Lung (tissue), 12 donors: ENCODE measurements around the gene SLC41A1. TPM values are rescaled to one million over a fixed set of nuclear protein-coding genes. Genes with fewer than 3 reads are reported as not detected.
A peak's percentile ranks its signal among the peaks of the same experiment; 100 is the strongest.

Experiments used
- ATAC-seq: fragments of 200-7000 bp; cut with Tn5 transposase; one replicate; pipeline ENCODE4 v1.9.1; 2020; ENCODE audit warnings: moderate number of reproducible peaks; ENCODE audit not compliant: insufficient read depth, low FRiP score
- DNase-seq, 3 donors: peaks; one replicate each; pipeline ENCODE4 v3.0.0-alpha.2; 2013 to 2017
- H3K27ac ChIP-seq, 2 donors: one replicate each; pipeline ENCODE4 v1.5.1; 2013; ENCODE audit warnings: mild to moderate bottlenecking in 2 of 2, moderate library complexity in 2 of 2, control low read depth in 1 of 2, inconsistent platforms in 1 of 2, low read depth in 1 of 2, low read length in 1 of 2
- H3K27me3 ChIP-seq, 3 donors: one replicate each; pipeline ENCODE4 v1.5.1; 2013; ENCODE audit warnings: low read length in 2 of 3; ENCODE audit not compliant: control insufficient read depth in 3 of 3, insufficient read depth in 3 of 3
- H3K36me3 ChIP-seq, 4 donors: one replicate each; pipeline ENCODE4 v1.5.1; 2013; ENCODE audit warnings: low read length in 4 of 4, mild to moderate bottlenecking in 1 of 4, moderate library complexity in 1 of 4; ENCODE audit not compliant: control insufficient read depth in 4 of 4, insufficient read depth in 4 of 4
- H3K4me1 ChIP-seq, 5 donors: one replicate each; pipeline ENCODE4 v1.5.1; 2013; ENCODE audit warnings: low read length in 5 of 5, mild to moderate bottlenecking in 2 of 5, moderate library complexity in 1 of 5; ENCODE audit not compliant: control insufficient read depth in 5 of 5, insufficient read depth in 5 of 5
- H3K4me3 ChIP-seq: one replicate; pipeline ENCODE4 v1.5.1; 2013; ENCODE audit warnings: mild to moderate bottlenecking, control low read depth, moderate library complexity
- H3K9ac ChIP-seq, 2 donors: one replicate each; pipeline ENCODE4 v1.5.1; 2013; ENCODE audit warnings: low read length in 2 of 2, control low read depth in 1 of 2; ENCODE audit not compliant: insufficient read depth in 1 of 2
- H3K9me3 ChIP-seq, 4 donors: one replicate each; pipeline ENCODE4 v1.5.1; 2013; ENCODE audit warnings: low read length in 3 of 4, mild to moderate bottlenecking in 1 of 4, moderate library complexity in 1 of 4; ENCODE audit not compliant: control insufficient read depth in 4 of 4, insufficient read depth in 3 of 4
- CTCF ChIP-seq: IDR thresholded peaks from 2 replicates; pipeline ENCODE4 v1.5.1; 2012; ENCODE audit warnings: mild to moderate bottlenecking; ENCODE audit errors: control extremely low read depth, extremely low read depth
- WGBS, 2 donors: extraction: QIAGEN DNeasy Blood & Tissue Kit; methylation state at CpG; one replicate each; pipeline ENCODE4 v1.1.7; 2013; 5-methylcytosine and 5-hydroxymethylcytosine counted together
- polyA plus RNA-seq, 2 donors: library from polyadenylated mRNA; stranded (reverse); fragments of 200-250 nt; gene quantifications; one replicate each; pipeline ENCODE4 v1.2.1, GENCODE V29; 2013
- total RNA-seq, 2 donors: library from RNA; depleted of rRNA in 1 of 2; stranded (reverse); fragments of >200 nt in 1 of 2; gene quantifications; one replicate each; pipeline ENCODE4 v1.2.1, GENCODE V29; 2014 to 2021
- donor health status: control.
- donor health status: control.
- donor health status: Bipolar disorder and iron deficiency.
- donor health status: healthy.
- donor health status: DM: yes; HTN: yes; CAD: no.

SLC41A1 gene
- total and polyA plus RNA-seq, 4 donors = 11.8 to 26.9 (median 22.4) TPM

- Histone ChIP-seq H3K27ac (no peak overlapping the region), H3K36me3 (no peaks in the 10 kb centered on the region), H3K27me3 (peaks cover 0 to 7% (median 0%) of the 10 kb centered on the region in 3 donors), H3K9me3 (no peaks in the 10 kb centered on the region), H3K4me3 (no peak overlapping the region), H3K4me1 (peaks cover 0 to 8% (median 0%) of the 10 kb centered on the region in 5 donors), H3K9ac (no peak overlapping the region)
- 90% methylated on average over 5 of the region's 5 CpGs for WGBS, 2 donors
- DNase-seq (no peak), ATAC-seq (no peak)
- TF ChIP-seq CTCF = no peak
These were observed 32.7 kb downstream of the SLC41A1 start for GRCh38 chr1:205780335-205780734.

- Histone ChIP-seq H3K27ac (no peak overlapping the region), H3K4me3 (no peak overlapping the region), H3K36me3 (no peaks in the 10 kb centered on the region), H3K9me3 (peaks cover 0 to 1% (median 0%) of the 10 kb centered on the region in 4 donors), H3K27me3 (peaks cover 0 to 18% (median 14%) of the 10 kb centered on the region in 3 donors), H3K9ac (no peak overlapping the region), H3K4me1 (peaks cover 0 to 5% (median 4%) of the 10 kb centered on the region in 5 donors)
- 42 to 71% methylated on average over 2 of the region's 2 CpGs for WGBS, 2 donors
- no peak for DNase-seq
- no peak for ATAC-seq
- no peak for TF ChIP-seq CTCF
These were observed 35.0 kb downstream of the SLC41A1 start for GRCh38 chr1:205777994-205778393.

- peak; percentile 36 for ATAC-seq
- H3K4me1 ChIP-seq = peaks cover 0 to 6% (median 4%) of the 10 kb centered on the region in 5 donors
- no peak for DNase-seq
- peaks cover 0 to 23% (median 20%) of the 10 kb centered on the region in 3 donors for H3K27me3 ChIP-seq
- no peak overlapping the region for H3K9ac ChIP-seq
- no peak for TF ChIP-seq CTCF
- H3K36me3 ChIP-seq = peaks cover 0 to 2% (median 0%) of the 10 kb centered on the region in 4 donors
- H3K4me3 ChIP-seq = no peak overlapping the region
- H3K27ac ChIP-seq = no peak overlapping the region
- peaks cover 0 to 1% (median 0%) of the 10 kb centered on the region in 4 donors for H3K9me3 ChIP-seq
These were observed 37.3 kb downstream of the SLC41A1 start for GRCh38 chr1:205775717-205776056.
